ENCODE results near the gene NREP.
"Not testable (repeated sequence)": the region's sequence is repeated elsewhere in the genome, so short reads cannot be mapped to it uniquely, and the experiment has no call there.

The NREP gene

GRCh38 chr5:111735583-111736270 is 21.3 kb downstream of the NREP start:
- no peak for DNase-seq

GRCh38 chr5:111734597-111734996 is 22.4 kb downstream of the NREP start:
- DNase-seq, result no peak

- DNase-seq, result no peak
Observed at GRCh38 chr5:111734013-111734412, 23.0 kb downstream of the NREP start.

GRCh38 chr5:111733571-111733970 is 23.4 kb downstream of the NREP start:
- DNase-seq, result no peak

GRCh38 chr5:111731638-111732037 is 25.4 kb downstream of the NREP start:
- DNase-seq, result no peak

GRCh38 chr5:111730659-111731382 is 26.2 kb downstream of the NREP start:
- DNase-seq, result no peak

GRCh38 chr5:111728941-111729340 is 28.1 kb downstream of the NREP start:
- no peak for DNase-seq

- no peak for DNase-seq
Observed at GRCh38 chr5:111726986-111727385, 30.0 kb downstream of the NREP start.

- peak; percentile 36 to 53 for DNase-seq
Observed at GRCh38 chr5:111722140-111722539, 34.9 kb downstream of the NREP start.

GRCh38 chr5:111720333-111720890 is 36.6 kb downstream of the NREP start:
- DNase-seq, result no peak

- no peak for DNase-seq
Observed at GRCh38 chr5:111719773-111720172, 37.2 kb downstream of the NREP start.

- not testable (repeated sequence) for DNase-seq
Observed at GRCh38 chr5:111716789-111717188, 40.2 kb downstream of the NREP start.

- DNase-seq, result no peak
Observed at GRCh38 chr5:111707630-111708164, 49.3 kb downstream of the NREP start.

GRCh38 chr5:111706345-111706744 is 50.6 kb downstream of the NREP start:
- DNase-seq, result no peak

- DNase-seq, result peak; percentile 51 to 54
Observed at GRCh38 chr5:111704452-111705085, 52.4 kb downstream of the NREP start.

- peak; percentile 75 to 78 for DNase-seq
Observed at GRCh38 chr5:111703662-111704061, 53.3 kb downstream of the NREP start.

GRCh38 chr5:111699976-111700375 is 57.0 kb downstream of the NREP start:
- no peak for DNase-seq

- no peak for DNase-seq
Observed at GRCh38 chr5:111699324-111699723, 57.7 kb downstream of the NREP start.

GRCh38 chr5:111697881-111698757 is 58.9 kb downstream of the NREP start:
- no peak for DNase-seq

- DNase-seq, result no peak
Observed at GRCh38 chr5:111697215-111697614, 59.8 kb downstream of the NREP start.

- no peak for DNase-seq
Observed at GRCh38 chr5:111695991-111696390, 61.0 kb downstream of the NREP start.

- peak; percentile 14 to 18 for DNase-seq
Observed at GRCh38 chr5:111694133-111694532, 62.9 kb downstream of the NREP start.

All from AML-193 (cell line).